Mesothelial cell of epicardium (in vitro differentiated cells): ENCODE measurements around the gene KPTN. TPM values are rescaled to one million over a fixed set of nuclear protein-coding genes. Genes with fewer than 3 reads are reported as not detected.

ENCODE experiments used
- DNase-seq, 2 experiments: peaks; one replicate each; pipeline ENCODE4 v3.0.0; 2021; ENCODE audit warnings: low spot score in 2 of 2; ENCODE audit not compliant: unreplicated experiment in 2 of 2
- H3K27ac Mint-ChIP-seq: 2 replicates; pipeline ENCODE4 v1.8.0; 2021; ENCODE audit warnings: mixed read lengths
- H3K27me3 Mint-ChIP-seq: 2 replicates; pipeline ENCODE4 v1.8.0; 2021; ENCODE audit warnings: low read depth, mixed read lengths
- H3K36me3 Mint-ChIP-seq: 2 replicates; pipeline ENCODE4 v1.8.0; 2021; ENCODE audit warnings: mixed read lengths
- H3K4me1 Mint-ChIP-seq: 2 replicates; pipeline ENCODE4 v1.8.0; 2021; ENCODE audit warnings: mixed read lengths
- H3K4me3 Mint-ChIP-seq: 2 replicates; pipeline ENCODE4 v1.8.0; 2021; ENCODE audit warnings: mild to moderate bottlenecking, moderate library complexity, mixed read lengths
- H3K9me3 Mint-ChIP-seq: 2 replicates; pipeline ENCODE4 v1.8.0; 2021; ENCODE audit warnings: mixed read lengths
- total RNA-seq: library from RNA; stranded (reverse); gene quantifications from 3 replicates; pipeline ENCODE4 v1.2.1, GENCODE V29; 2021
- TF ChIP-seq, protein P1 (sequence below): fragments of 200-600 bp; sonication (generic); IDR thresholded peaks from one replicate; pipeline ENCODE4 v1.5.0; 2021; ENCODE audit warnings: antibody characterized with exemption; ENCODE audit not compliant: unreplicated experiment

Gene KPTN
- total RNA-seq, 1 donor from 2014 or later, result 18.4 TPM

DNA sequence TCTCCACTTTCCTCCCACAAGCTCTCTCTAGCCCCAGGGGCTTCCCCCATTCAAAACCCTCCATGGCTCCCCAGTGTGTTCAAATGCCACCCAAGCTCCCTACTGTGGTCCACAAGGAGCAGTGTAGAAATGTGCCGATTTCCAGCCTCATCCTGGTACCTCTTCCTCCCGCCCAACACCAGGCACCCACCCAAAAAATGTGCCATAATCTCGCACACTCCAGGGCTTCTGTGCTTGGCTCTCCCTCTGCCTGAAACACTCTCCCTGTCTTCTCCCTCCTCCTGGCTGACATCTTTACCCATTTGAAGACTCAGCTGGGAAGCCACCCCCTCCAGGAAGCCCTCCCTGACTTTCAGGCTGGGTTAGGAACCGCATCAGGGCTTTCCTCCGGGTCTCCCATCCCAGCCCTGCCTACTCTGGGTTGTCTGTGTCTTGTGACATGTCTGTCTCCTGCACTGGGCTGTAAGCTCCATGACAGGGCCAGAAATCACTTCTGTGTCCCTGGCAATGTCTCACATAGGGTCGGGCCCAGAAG is 48.1 kb downstream of the KPTN start:
- Mint-ChIP-seq H3K4me3 (no peak overlapping the region), H3K27ac (no peak overlapping the region), H3K36me3 (no peaks in the 10 kb centered on the region), H3K4me1 (no peaks in the 10 kb centered on the region), H3K27me3 (peaks cover 38% of the 10 kb centered on the region), H3K9me3 (no peaks in the 10 kb centered on the region)
- no peak for DNase-seq
- TF ChIP-seq, protein P1, sequence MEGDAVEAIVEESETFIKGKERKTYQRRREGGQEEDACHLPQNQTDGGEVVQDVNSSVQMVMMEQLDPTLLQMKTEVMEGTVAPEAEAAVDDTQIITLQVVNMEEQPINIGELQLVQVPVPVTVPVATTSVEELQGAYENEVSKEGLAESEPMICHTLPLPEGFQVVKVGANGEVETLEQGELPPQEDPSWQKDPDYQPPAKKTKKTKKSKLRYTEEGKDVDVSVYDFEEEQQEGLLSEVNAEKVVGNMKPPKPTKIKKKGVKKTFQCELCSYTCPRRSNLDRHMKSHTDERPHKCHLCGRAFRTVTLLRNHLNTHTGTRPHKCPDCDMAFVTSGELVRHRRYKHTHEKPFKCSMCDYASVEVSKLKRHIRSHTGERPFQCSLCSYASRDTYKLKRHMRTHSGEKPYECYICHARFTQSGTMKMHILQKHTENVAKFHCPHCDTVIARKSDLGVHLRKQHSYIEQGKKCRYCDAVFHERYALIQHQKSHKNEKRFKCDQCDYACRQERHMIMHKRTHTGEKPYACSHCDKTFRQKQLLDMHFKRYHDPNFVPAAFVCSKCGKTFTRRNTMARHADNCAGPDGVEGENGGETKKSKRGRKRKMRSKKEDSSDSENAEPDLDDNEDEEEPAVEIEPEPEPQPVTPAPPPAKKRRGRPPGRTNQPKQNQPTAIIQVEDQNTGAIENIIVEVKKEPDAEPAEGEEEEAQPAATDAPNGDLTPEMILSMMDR, result no peak

DNA sequence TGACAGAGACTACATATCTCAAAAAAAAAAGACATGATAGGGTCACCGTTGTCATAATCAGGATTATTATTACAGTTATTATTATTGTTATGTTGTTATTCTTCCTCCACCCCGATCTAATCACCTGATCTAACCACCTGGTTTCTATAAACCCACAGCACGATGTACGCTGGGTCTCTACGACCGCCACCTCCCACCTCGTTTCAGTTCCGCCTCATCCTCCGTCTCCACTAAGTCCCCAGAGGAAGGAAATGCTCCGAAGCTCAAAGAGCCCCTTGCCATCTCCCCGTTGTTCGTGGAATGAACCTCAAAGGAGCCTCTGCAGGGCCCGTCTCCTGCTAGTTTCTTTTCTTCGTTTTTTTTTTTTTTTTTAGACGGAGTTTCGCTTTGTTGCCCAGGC is 48.8 kb downstream of the KPTN start:
- H3K27me3 Mint-ChIP-seq, result peaks cover 38% of the 10 kb centered on the region
- H3K9me3 Mint-ChIP-seq, result no peaks in the 10 kb centered on the region
- no peak for DNase-seq
- H3K4me1 Mint-ChIP-seq, result peaks cover under 1% of the 10 kb centered on the region
- no peak overlapping the region for H3K27ac Mint-ChIP-seq
- no peaks in the 10 kb centered on the region for H3K36me3 Mint-ChIP-seq
- H3K4me3 Mint-ChIP-seq, result no peak overlapping the region
- TF ChIP-seq, protein P1, result no peak

DNA sequence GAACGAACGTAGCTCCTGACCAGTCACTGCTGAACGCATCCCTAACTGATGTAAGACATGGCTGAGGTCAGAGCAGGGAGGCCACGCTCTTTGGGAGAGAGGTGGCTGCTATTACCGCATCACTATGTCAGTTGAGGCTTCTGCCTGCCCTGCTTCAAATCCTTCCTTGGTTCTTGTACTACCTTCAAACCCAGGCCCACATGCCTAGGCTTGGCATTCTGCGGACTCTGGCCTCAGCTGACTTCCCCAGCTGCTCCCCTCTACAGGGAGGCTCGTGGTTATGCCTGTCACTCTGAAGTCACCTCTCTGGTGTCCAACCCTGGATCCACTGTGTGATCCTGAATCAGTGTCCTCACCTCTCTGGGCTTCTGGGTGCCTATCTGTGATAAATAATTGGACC is 49.9 kb downstream of the KPTN start:
- H3K9me3 Mint-ChIP-seq, result no peaks in the 10 kb centered on the region
- H3K36me3 Mint-ChIP-seq, result no peaks in the 10 kb centered on the region
- TF ChIP-seq, protein P1, result no peak
- H3K27me3 Mint-ChIP-seq, result peaks cover 40% of the 10 kb centered on the region
- no peak overlapping the region for H3K27ac Mint-ChIP-seq
- H3K4me3 Mint-ChIP-seq, result no peak overlapping the region
- no peak for DNase-seq
- peaks cover 7% of the 10 kb centered on the region for H3K4me1 Mint-ChIP-seq

DNA sequence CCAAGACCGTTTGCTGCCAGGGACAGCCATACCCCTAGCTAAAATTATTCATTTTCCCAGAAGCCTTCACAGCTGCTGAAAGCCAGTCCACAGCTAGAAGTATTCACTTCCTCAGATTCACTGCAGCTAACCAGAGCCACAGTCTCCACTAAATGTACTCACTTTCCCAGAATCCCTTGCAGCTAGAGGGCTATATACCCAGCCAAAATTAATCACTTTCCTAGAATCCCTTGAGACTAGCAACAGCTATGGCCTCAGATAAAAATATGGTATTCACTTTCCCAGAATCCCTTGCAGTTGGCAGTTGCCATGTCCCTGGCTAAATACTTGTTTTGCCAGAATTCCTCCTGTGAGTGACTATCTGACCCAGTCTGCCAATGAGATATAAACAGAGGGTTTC is 50.9 kb downstream of the KPTN start:
- Mint-ChIP-seq H3K36me3 (no peaks in the 10 kb centered on the region), H3K4me1 (peaks cover 7% of the 10 kb centered on the region), H3K27me3 (peaks cover 37% of the 10 kb centered on the region), H3K4me3 (no peak overlapping the region), H3K9me3 (no peaks in the 10 kb centered on the region), H3K27ac (no peak overlapping the region)
- no peak for DNase-seq
- TF ChIP-seq, protein P1, result no peak

DNA sequence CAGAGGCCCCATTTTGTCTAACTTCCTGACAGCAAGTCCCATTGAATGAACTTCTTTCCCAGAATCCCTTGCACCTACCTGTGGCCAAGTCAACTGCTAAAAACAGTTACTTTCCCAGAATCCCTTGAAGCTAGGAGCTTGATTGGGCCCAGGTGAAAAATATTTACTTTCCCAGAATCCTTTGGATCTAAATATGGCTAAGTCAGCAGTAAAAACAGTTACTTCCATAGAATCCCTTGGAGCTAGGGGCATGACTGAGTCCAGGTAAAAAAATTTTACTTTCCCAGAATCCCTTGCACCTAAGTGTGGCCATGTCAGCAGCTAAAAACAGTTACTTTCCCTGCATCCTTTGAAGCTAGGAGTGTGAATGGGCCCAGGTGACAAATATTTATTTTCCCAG is 51.5 kb downstream of the KPTN start:
- no peak overlapping the region for H3K4me3 Mint-ChIP-seq
- no peak overlapping the region for H3K27ac Mint-ChIP-seq
- DNase-seq, result no peak
- H3K9me3 Mint-ChIP-seq, result no peaks in the 10 kb centered on the region
- peaks cover 37% of the 10 kb centered on the region for H3K27me3 Mint-ChIP-seq
- TF ChIP-seq, protein P1, result no peak
- no peaks in the 10 kb centered on the region for H3K36me3 Mint-ChIP-seq
- H3K4me1 Mint-ChIP-seq, result peaks cover 7% of the 10 kb centered on the region

DNA sequence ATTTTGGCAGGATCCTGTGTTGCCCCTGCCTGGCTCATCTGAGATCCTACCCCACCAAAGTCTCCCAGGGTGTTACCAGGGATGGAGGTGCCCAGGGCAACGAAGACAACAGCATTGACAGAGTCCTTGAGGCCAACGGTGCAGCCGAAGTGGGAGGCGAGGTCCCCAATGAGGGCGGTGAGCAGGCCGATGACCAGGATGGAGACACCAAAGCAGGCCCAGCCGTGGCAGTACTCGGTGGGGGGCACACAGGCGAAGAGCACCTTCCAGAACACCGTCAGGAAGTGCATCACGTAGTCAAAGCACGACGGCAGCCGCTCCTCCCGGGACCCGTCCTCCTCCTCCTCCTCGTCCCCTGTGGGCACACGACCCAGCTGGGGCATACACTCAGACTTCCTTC is 51.9 kb downstream of the KPTN start:
- Mint-ChIP-seq H3K36me3 (no peaks in the 10 kb centered on the region), H3K27me3 (peaks cover 37% of the 10 kb centered on the region), H3K9me3 (no peaks in the 10 kb centered on the region), H3K4me3 (no peak overlapping the region), H3K27ac (no peak overlapping the region), H3K4me1 (peaks cover 7% of the 10 kb centered on the region)
- no peak for DNase-seq
- TF ChIP-seq, protein P1, result no peak
